ENCODE measurements around the gene PCSK4. TPM values are rescaled to one million over a fixed set of nuclear protein-coding genes. Genes with fewer than 3 reads are reported as not detected.

The PCSK4 gene
- total RNA-seq, 1 donor from 2014 or later, result 0.52 TPM

- Histone ChIP-seq H3K27ac (ENCODE audit: low read depth, low read length) (no peak overlapping the region), H3K4me1 (ENCODE audit: control insufficient read depth in 3 of 3, insufficient read depth in 3 of 3, low read length in 3 of 3) (peaks cover 0 to 9% (median 3%) of the 10 kb centered on the region in 3 donors), H3K36me3 (ENCODE audit: control insufficient read depth in 3 of 3, insufficient read depth in 3 of 3, low read length in 3 of 3) (no peaks in the 10 kb centered on the region), H3K4me3 (ENCODE audit: low read length in 3 of 3) (no peak overlapping the region), H3K27me3 (ENCODE audit: control insufficient read depth in 3 of 3, insufficient read depth in 3 of 3, low read length in 3 of 3) (peaks cover 44 to 70% (median 64%) of the 10 kb centered on the region in 3 donors), H3K9ac (ENCODE audit: low read depth in 1 of 3, low read length in 3 of 3) (no peak overlapping the region), H3K9me3 (ENCODE audit: control insufficient read depth in 3 of 3, low read length in 3 of 3) (no peaks in the 10 kb centered on the region)
Measured at GRCh38 chr19:1528596-1529429, 38.7 kb upstream of the PCSK4 start.

- H3K36me3 ChIP-seq (ENCODE audit: control insufficient read depth in 3 of 3, insufficient read depth in 3 of 3, low read length in 3 of 3), result no peaks in the 10 kb centered on the region
- H3K9me3 ChIP-seq (ENCODE audit: control insufficient read depth in 3 of 3, low read length in 3 of 3), result no peaks in the 10 kb centered on the region
- H3K4me3 ChIP-seq (ENCODE audit: low read length in 3 of 3), result no peak overlapping the region
- H3K4me1 ChIP-seq (ENCODE audit: control insufficient read depth in 3 of 3, insufficient read depth in 3 of 3, low read length in 3 of 3), result peaks cover 0 to 9% (median 3%) of the 10 kb centered on the region in 3 donors
- no peak overlapping the region for H3K9ac ChIP-seq (ENCODE audit: low read depth in 1 of 3, low read length in 3 of 3)
- H3K27ac ChIP-seq (ENCODE audit: low read depth, low read length), result no peak overlapping the region
- peaks cover 51 to 74% (median 68%) of the 10 kb centered on the region in 3 donors for H3K27me3 ChIP-seq (ENCODE audit: control insufficient read depth in 3 of 3, insufficient read depth in 3 of 3, low read length in 3 of 3)
Measured at GRCh38 chr19:1527650-1528309, 37.6 kb upstream of the PCSK4 start.

GRCh38 chr19:1526979-1527649, 37.0 kb upstream of the PCSK4 start:
- Histone ChIP-seq H3K36me3 (ENCODE audit: control insufficient read depth in 3 of 3, insufficient read depth in 3 of 3, low read length in 3 of 3) (no peaks in the 10 kb centered on the region), H3K9me3 (ENCODE audit: control insufficient read depth in 3 of 3, low read length in 3 of 3) (no peaks in the 10 kb centered on the region), H3K27ac (ENCODE audit: low read depth, low read length) (no peak overlapping the region), H3K4me1 (ENCODE audit: control insufficient read depth in 3 of 3, insufficient read depth in 3 of 3, low read length in 3 of 3) (peaks cover 0 to 9% (median 3%) of the 10 kb centered on the region in 3 donors), H3K9ac (ENCODE audit: low read depth in 1 of 3, low read length in 3 of 3) (no peak overlapping the region), H3K4me3 (ENCODE audit: low read length in 3 of 3) (no peak overlapping the region), H3K27me3 (ENCODE audit: control insufficient read depth in 3 of 3, insufficient read depth in 3 of 3, low read length in 3 of 3) (peaks cover 51 to 73% (median 70%) of the 10 kb centered on the region in 3 donors)

GRCh38 chr19:1526066-1526778, 36.1 kb upstream of the PCSK4 start:
- H3K36me3 ChIP-seq (ENCODE audit: control insufficient read depth in 3 of 3, insufficient read depth in 3 of 3, low read length in 3 of 3), result no peaks in the 10 kb centered on the region
- peaks cover 46 to 69% (median 65%) of the 10 kb centered on the region in 3 donors for H3K27me3 ChIP-seq (ENCODE audit: control insufficient read depth in 3 of 3, insufficient read depth in 3 of 3, low read length in 3 of 3)
- no peak overlapping the region for H3K27ac ChIP-seq (ENCODE audit: low read depth, low read length)

GRCh38 chr19:1525343-1525742, 35.2 kb upstream of the PCSK4 start:
- H3K27me3 ChIP-seq (ENCODE audit: control insufficient read depth in 3 of 3, insufficient read depth in 3 of 3, low read length in 3 of 3), result peaks cover 46 to 69% (median 64%) of the 10 kb centered on the region in 3 donors
- H3K4me3 ChIP-seq (ENCODE audit: low read length in 3 of 3), result no peak overlapping the region
- no peaks in the 10 kb centered on the region for H3K36me3 ChIP-seq (ENCODE audit: control insufficient read depth in 3 of 3, insufficient read depth in 3 of 3, low read length in 3 of 3)
- no peak overlapping the region for H3K27ac ChIP-seq (ENCODE audit: low read depth, low read length)
- H3K4me1 ChIP-seq (ENCODE audit: control insufficient read depth in 3 of 3, insufficient read depth in 3 of 3, low read length in 3 of 3), result peaks cover 0 to 9% (median 3%) of the 10 kb centered on the region in 3 donors
- no peaks in the 10 kb centered on the region for H3K9me3 ChIP-seq (ENCODE audit: control insufficient read depth in 3 of 3, low read length in 3 of 3)
- H3K9ac ChIP-seq (ENCODE audit: low read depth in 1 of 3, low read length in 3 of 3), result no peak overlapping the region

More at GRCh38 chr19:1526066-1526778, 36.1 kb upstream of the PCSK4 start:
- Histone ChIP-seq H3K4me3 (ENCODE audit: low read length in 3 of 3) (no peak overlapping the region), H3K9me3 (ENCODE audit: control insufficient read depth in 3 of 3, low read length in 3 of 3) (no peaks in the 10 kb centered on the region), H3K4me1 (ENCODE audit: control insufficient read depth in 3 of 3, insufficient read depth in 3 of 3, low read length in 3 of 3) (peaks cover 0 to 9% (median 3%) of the 10 kb centered on the region in 3 donors), H3K9ac (ENCODE audit: low read depth in 1 of 3, low read length in 3 of 3) (no peak overlapping the region)

GRCh38 chr19:1524972-1525325, 34.8 kb upstream of the PCSK4 start:
- H3K27me3 ChIP-seq (ENCODE audit: control insufficient read depth in 3 of 3, insufficient read depth in 3 of 3, low read length in 3 of 3), result peaks cover 46 to 72% (median 65%) of the 10 kb centered on the region in 3 donors

GRCh38 chr19:1524287-1524971, 34.3 kb upstream of the PCSK4 start:
- Histone ChIP-seq H3K27me3 (ENCODE audit: control insufficient read depth in 3 of 3, insufficient read depth in 3 of 3, low read length in 3 of 3) (peaks cover 45 to 67% (median 60%) of the 10 kb centered on the region in 3 donors), H3K4me1 (ENCODE audit: control insufficient read depth in 3 of 3, insufficient read depth in 3 of 3, low read length in 3 of 3) (peaks cover 0 to 9% (median 3%) of the 10 kb centered on the region in 3 donors), H3K4me3 (ENCODE audit: low read length in 3 of 3) (peak overlapping the region in 2 of 3 donors; percentile 35 to 54), H3K36me3 (ENCODE audit: control insufficient read depth in 3 of 3, insufficient read depth in 3 of 3, low read length in 3 of 3) (no peaks in the 10 kb centered on the region), H3K9ac (ENCODE audit: low read depth in 1 of 3, low read length in 3 of 3) (no peak overlapping the region), H3K9me3 (ENCODE audit: control insufficient read depth in 3 of 3, low read length in 3 of 3) (no peaks in the 10 kb centered on the region), H3K27ac (ENCODE audit: low read depth, low read length) (no peak overlapping the region)

More at GRCh38 chr19:1524972-1525325, 34.8 kb upstream of the PCSK4 start:
- Histone ChIP-seq H3K27ac (ENCODE audit: low read depth, low read length) (no peak overlapping the region), H3K36me3 (ENCODE audit: control insufficient read depth in 3 of 3, insufficient read depth in 3 of 3, low read length in 3 of 3) (no peaks in the 10 kb centered on the region), H3K4me3 (ENCODE audit: low read length in 3 of 3) (no peak overlapping the region), H3K4me1 (ENCODE audit: control insufficient read depth in 3 of 3, insufficient read depth in 3 of 3, low read length in 3 of 3) (peaks cover 0 to 9% (median 3%) of the 10 kb centered on the region in 3 donors), H3K9me3 (ENCODE audit: control insufficient read depth in 3 of 3, low read length in 3 of 3) (no peaks in the 10 kb centered on the region), H3K9ac (ENCODE audit: low read depth in 1 of 3, low read length in 3 of 3) (no peak overlapping the region)

GRCh38 chr19:1523412-1524286, 33.5 kb upstream of the PCSK4 start, which contains the start of gene PLK5:
PLK5 (plus strand) TSS chr19:1524077; CDS start chr19:1526997, 2,920 bp downstream.
- Histone ChIP-seq H3K27ac (ENCODE audit: low read depth, low read length) (no peak within 1 kb of the TSS), H3K9ac (ENCODE audit: low read depth in 1 of 3, low read length in 3 of 3) (no peak within 1 kb of the TSS), H3K27me3 (ENCODE audit: control insufficient read depth in 3 of 3, insufficient read depth in 3 of 3, low read length in 3 of 3) (peaks cover 41 to 60% (median 56%) of the 10 kb centered on the region in 3 donors), H3K4me1 (ENCODE audit: control insufficient read depth in 3 of 3, insufficient read depth in 3 of 3, low read length in 3 of 3) (peaks cover 0 to 9% (median 3%) of the 10 kb centered on the region in 3 donors), H3K9me3 (ENCODE audit: control insufficient read depth in 3 of 3, low read length in 3 of 3) (no peaks in the 10 kb centered on the region), H3K4me3 (ENCODE audit: low read length in 3 of 3) (peak within 1 kb of the TSS in 2 of 3 donors; percentile 35 to 54), H3K36me3 (ENCODE audit: control insufficient read depth in 3 of 3, insufficient read depth in 3 of 3, low read length in 3 of 3) (no peaks in the 10 kb centered on the region)

Data from skeletal muscle tissue (tissue), 4 donors.